GM18909 (cell line): Measurements from ENCODE around the gene ZNF23.

Experiments
- ATAC-seq: cut with Tn5 transposase; IDR thresholded peaks from one replicate; pipeline ENCODE4 v1.9.1; 2021; ENCODE audit warnings: mild to moderate bottlenecking; ENCODE audit not compliant: unreplicated experiment, poor library complexity

The ZNF23 gene

GRCh38 chr16:71472931-71473330, 10.9 kb upstream of the ZNF23 start:
- no peak for ATAC-seq

- no peak for ATAC-seq
Measured at GRCh38 chr16:71472051-71472450, 10.0 kb upstream of the ZNF23 start.

GRCh38 chr16:71467810-71468209, 5.8 kb upstream of the ZNF23 start:
- ATAC-seq, result no peak

- ATAC-seq, result no peak
Measured at GRCh38 chr16:71464231-71464630, 2.2 kb upstream of the ZNF23 start.

GRCh38 chr16:71460941-71461340, 1.1 kb downstream of the ZNF23 start:
- no peak for ATAC-seq

- no peak for ATAC-seq
Measured at GRCh38 chr16:71460236-71460635, 1.8 kb downstream of the ZNF23 start.

- no peak for ATAC-seq
Measured at GRCh38 chr16:71459510-71459909, 2.5 kb downstream of the ZNF23 start.

GRCh38 chr16:71456801-71457200, 5.2 kb downstream of the ZNF23 start:
- no peak for ATAC-seq

GRCh38 chr16:71453036-71453435, 9.0 kb downstream of the ZNF23 start:
- no peak for ATAC-seq

- no peak for ATAC-seq
Measured at GRCh38 chr16:71449020-71449419, 13.0 kb downstream of the ZNF23 start.

- ATAC-seq, result no peak
Measured at GRCh38 chr16:71448274-71448866, 13.7 kb downstream of the ZNF23 start.

- no peak for ATAC-seq
Measured at GRCh38 chr16:71443714-71444113, 18.3 kb downstream of the ZNF23 start.

- no peak for ATAC-seq
Measured at GRCh38 chr16:71442051-71442440, 20.0 kb downstream of the ZNF23 start, which contains the start of gene TLE7. TLE7 (minus strand) TSS chr16:71442054; CDS start chr16:71433324, 8,730 bp downstream.

- no peak for ATAC-seq
Measured at GRCh38 chr16:71441348-71442050, 20.5 kb downstream of the ZNF23 start.

- no peak for ATAC-seq
Measured at GRCh38 chr16:71440669-71441347, 21.2 kb downstream of the ZNF23 start.

- ATAC-seq, result no peak
Measured at GRCh38 chr16:71439523-71439922, 22.5 kb downstream of the ZNF23 start.

- ATAC-seq, result no peak
Measured at GRCh38 chr16:71436473-71436872, 25.6 kb downstream of the ZNF23 start.

- ATAC-seq, result no peak
Measured at GRCh38 chr16:71432906-71433305, 29.1 kb downstream of the ZNF23 start.

- ATAC-seq, result no peak
Measured at GRCh38 chr16:71431991-71432390, 30.1 kb downstream of the ZNF23 start.

- no peak for ATAC-seq
Measured at GRCh38 chr16:71431176-71431575, 30.9 kb downstream of the ZNF23 start.

- ATAC-seq, result no peak
Measured at GRCh38 chr16:71430744-71431143, 31.3 kb downstream of the ZNF23 start.

- no peak for ATAC-seq
Measured at GRCh38 chr16:71429581-71429980, 32.5 kb downstream of the ZNF23 start.
